HepG2 (cell line): ENCODE measurements around the gene ACE. TPM values are rescaled to one million over a fixed set of nuclear protein-coding genes. Genes with fewer than 3 reads are reported as not detected.

Experiments
- CENPX ChIP-seq: sonication (generic); formaldehyde crosslinking; IDR thresholded peaks from 2 replicates; pipeline ENCODE4 v1.9.0; 2021; ENCODE audit warnings: mild to moderate bottlenecking, missing genetic modification reagents, moderate library complexity
- CREM ChIP-seq, 2 experiments: sonication (generic) in 1 of 2; formaldehyde crosslinking in 1 of 2; IDR thresholded peaks; 2 replicates each; pipeline versions ENCODE4 v1.4.0 to v1.6.1; 2016 to 2020; ENCODE audit warnings: antibody characterized with exemption in 1 of 2, mild to moderate bottlenecking in 1 of 2, missing genetic modification reagents in 1 of 2
- ERF ChIP-seq: IDR thresholded peaks from 2 replicates; pipeline ENCODE4 v1.6.1; 2018; ENCODE audit warnings: missing biosample characterization, missing genetic modification reagents
- GPN1 ChIP-seq: sonication (generic); formaldehyde crosslinking; IDR thresholded peaks from 2 replicates; pipeline ENCODE4 v1.5.1; 2020; ENCODE audit warnings: missing genetic modification reagents, borderline replicate concordance
- HDAC1 ChIP-seq: sonication (generic); formaldehyde crosslinking; IDR thresholded peaks from 2 replicates; pipeline ENCODE4 v1.5.1; 2020; ENCODE audit warnings: mild to moderate bottlenecking, missing genetic modification reagents
- IRX3 ChIP-seq: sonication (generic); formaldehyde crosslinking; IDR thresholded peaks from 2 replicates; pipeline ENCODE4 v1.8.1; 2023; ENCODE audit warnings: mild to moderate bottlenecking, low read depth, missing genetic modification reagents, borderline replicate concordance
- KDM5B ChIP-seq: sonication (generic); formaldehyde crosslinking; IDR thresholded peaks from 2 replicates; pipeline ENCODE4 v1.4.0; 2020; ENCODE audit warnings: missing genetic modification reagents, mild to moderate bottlenecking, borderline replicate concordance
- KLF6 ChIP-seq: IDR thresholded peaks from 2 replicates; pipeline ENCODE4 v1.8.0; 2016; ENCODE audit warnings: missing biosample characterization, missing genetic modification reagents
- MAF1 ChIP-seq: sonication (generic); formaldehyde crosslinking; IDR thresholded peaks from 2 replicates; pipeline ENCODE4 v1.5.0; 2020; ENCODE audit warnings: missing genetic modification reagents, borderline replicate concordance
- MTA3 ChIP-seq: sonication (generic); formaldehyde crosslinking; IDR thresholded peaks from 2 replicates; pipeline ENCODE4 v1.4.0; 2020; ENCODE audit warnings: missing genetic modification reagents
- SMARCC2 ChIP-seq: fragments of 450-650 bp; IDR thresholded peaks from 2 replicates; pipeline ENCODE4 v1.6.1; 2017; ENCODE audit warnings: antibody characterized with exemption, mild to moderate bottlenecking
- SPEN ChIP-seq: sonication (generic); formaldehyde crosslinking; IDR thresholded peaks from 2 replicates; pipeline ENCODE4 v1.5.1; 2020; ENCODE audit warnings: low read depth, mild to moderate bottlenecking, missing genetic modification reagents
- TBP ChIP-seq: sonication (generic); formaldehyde crosslinking; IDR thresholded peaks from 2 replicates; pipeline ENCODE4 v1.5.0; 2020; ENCODE audit warnings: missing genetic modification reagents
- TGIF2 ChIP-seq: IDR thresholded peaks from 2 replicates; pipeline ENCODE4 v1.6.1; 2016; ENCODE audit warnings: control low read depth, missing compliant biosample characterization
- WIZ ChIP-seq: sonication (generic); formaldehyde crosslinking; IDR thresholded peaks from 2 replicates; pipeline ENCODE4 v1.5.1; 2020; ENCODE audit warnings: mild to moderate bottlenecking, missing genetic modification reagents
- ZBTB8A ChIP-seq: sonication (generic); formaldehyde crosslinking; IDR thresholded peaks from 2 replicates; pipeline ENCODE4 v1.4.0; 2020; ENCODE audit warnings: mild to moderate bottlenecking, low read depth, missing genetic modification reagents, borderline replicate concordance
- ZFAT ChIP-seq: sonication (generic); formaldehyde crosslinking; conservative IDR thresholded peaks from 2 replicates; pipeline ENCODE4 v1.8.1; 2023; ENCODE audit warnings: missing genetic modification reagents, inconsistent platforms
- ZMYM3 ChIP-seq: sonication (generic); formaldehyde crosslinking; IDR thresholded peaks from 2 replicates; pipeline ENCODE4 v1.5.1; 2020; ENCODE audit warnings: mild to moderate bottlenecking, missing genetic modification reagents
- ZNF121 ChIP-seq: sonication (generic); formaldehyde crosslinking; IDR thresholded peaks from 2 replicates; pipeline ENCODE4 v1.5.0; 2020; ENCODE audit warnings: mild to moderate bottlenecking, missing genetic modification reagents
- ZNF180 ChIP-seq: sonication (generic); formaldehyde crosslinking; IDR thresholded peaks from 2 replicates; pipeline ENCODE4 v1.4.0; 2020; ENCODE audit warnings: low read depth, missing genetic modification reagents, borderline replicate concordance
- ZNF225 ChIP-seq: sonication (generic); formaldehyde crosslinking; IDR thresholded peaks from 2 replicates; pipeline ENCODE4 v1.4.0; 2020; ENCODE audit warnings: mild to moderate bottlenecking, missing genetic modification reagents
- ZNF562 ChIP-seq: sonication (generic); formaldehyde crosslinking; IDR thresholded peaks from 2 replicates; pipeline ENCODE4 v1.8.0; 2022; ENCODE audit warnings: missing genetic modification reagents, borderline replicate concordance
- ZNF572 ChIP-seq: sonication (generic); formaldehyde crosslinking; IDR thresholded peaks from 2 replicates; pipeline ENCODE4 v1.5.1; 2020; ENCODE audit warnings: mild to moderate bottlenecking, missing genetic modification reagents
- ZNF749 ChIP-seq: sonication (generic); formaldehyde crosslinking; IDR thresholded peaks from 2 replicates; pipeline ENCODE4 v1.8.0; 2022; ENCODE audit warnings: mild to moderate bottlenecking, missing genetic modification reagents, moderate library complexity, borderline replicate concordance
- ZNF816 ChIP-seq: sonication (generic); formaldehyde crosslinking; IDR thresholded peaks from 2 replicates; pipeline ENCODE4 v1.8.0; 2022; ENCODE audit warnings: missing genetic modification reagents, mild to moderate bottlenecking, borderline replicate concordance
- polyA plus RNA-seq, 8 experiments: library from polyadenylated mRNA; depleted of rRNA in 3 of 8; stranded (reverse) in 7 of 8; unstranded in 1 of 8; fragments of >200 nt; fragmentation: Illumina TruSeq in 4 of 8; extraction: Trizol in 4 of 8; gene quantifications; 2 replicates each; pipeline versions ENCODE4 v1.2.1 to v1.2.3, GENCODE V29; 2011 to 2016; ENCODE audit warnings: low read depth in 4 of 8, missing spikeins in 1 of 8, mixed read lengths in 1 of 8; ENCODE audit not compliant: insufficient read depth in 1 of 8
- total RNA-seq, 5 experiments: library from RNA; depleted of rRNA; stranded (reverse); fragments of >200 nt; fragmentation: Illumina TruSeq; extraction: Trizol; gene quantifications; 2 replicates each; pipeline ENCODE4 v1.2.3, GENCODE V29; 2016; ENCODE audit warnings: low read depth in 1 of 5
- TF ChIP-seq, protein P1 (sequence below): sonication (generic); formaldehyde crosslinking; IDR thresholded peaks from 2 replicates; pipeline ENCODE4 v1.8.0; 2022; ENCODE audit warnings: low read depth, missing genetic modification reagents
- TF ChIP-seq, protein P2 (sequence below): sonication (generic); formaldehyde crosslinking; IDR thresholded peaks from 2 replicates; pipeline ENCODE4 v1.4.0; 2020; ENCODE audit warnings: mild to moderate bottlenecking, missing genetic modification reagents
- TF ChIP-seq, protein P3 (sequence below): sonication (generic); formaldehyde crosslinking; IDR thresholded peaks from 2 replicates; pipeline ENCODE4 v1.5.1; 2020; ENCODE audit warnings: mild to moderate bottlenecking, missing genetic modification reagents, moderate library complexity

Gene ACE
- total and polyA plus RNA-seq, 2 of the 13 experiments (the other 11 are each of a cell fraction or from before 2014, with no cell fraction given), result 0.08 to 0.13 TPM

DNA sequence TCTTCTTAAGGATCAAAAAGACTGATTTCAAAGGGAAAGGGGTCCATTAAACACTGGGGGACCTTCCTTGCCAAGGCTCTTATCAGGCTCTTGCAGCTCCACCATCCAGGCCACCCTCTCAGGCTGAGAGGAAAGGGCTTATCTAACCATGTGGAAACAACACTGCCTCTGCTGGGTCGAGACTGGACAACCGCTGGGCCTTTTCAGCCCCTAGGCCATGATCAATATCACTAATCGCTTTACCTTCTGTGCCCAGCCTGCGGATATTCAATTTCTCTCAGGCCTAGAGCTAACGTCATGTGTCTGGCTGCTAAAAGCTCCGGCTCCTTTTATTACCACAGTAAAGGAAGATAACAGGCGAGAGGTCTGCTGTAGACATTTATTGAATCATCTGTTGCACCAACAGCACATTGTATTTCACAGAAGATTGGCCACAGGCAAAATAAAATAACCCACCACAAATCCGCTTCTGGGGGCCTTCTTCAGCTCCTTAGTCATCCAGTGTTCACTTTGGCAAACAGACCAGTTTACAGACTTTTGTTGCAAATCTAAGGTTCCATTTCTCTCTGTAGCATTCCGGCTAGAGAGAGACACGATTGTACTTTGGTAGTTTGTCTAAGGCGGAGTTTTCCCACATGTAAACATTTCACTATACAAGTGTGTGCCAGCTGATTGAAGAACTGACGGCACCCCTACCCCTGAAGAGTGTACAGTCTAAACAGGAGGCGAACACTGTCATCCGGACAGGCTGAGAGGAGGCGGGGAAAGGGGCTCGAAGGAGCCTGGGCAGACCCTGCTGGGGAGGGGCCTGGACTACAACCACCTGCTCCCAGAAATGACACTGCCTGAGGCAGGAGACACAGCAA, 44.7 kb upstream of the ACE start (continued):
- TF ChIP-seq, protein P1, sequence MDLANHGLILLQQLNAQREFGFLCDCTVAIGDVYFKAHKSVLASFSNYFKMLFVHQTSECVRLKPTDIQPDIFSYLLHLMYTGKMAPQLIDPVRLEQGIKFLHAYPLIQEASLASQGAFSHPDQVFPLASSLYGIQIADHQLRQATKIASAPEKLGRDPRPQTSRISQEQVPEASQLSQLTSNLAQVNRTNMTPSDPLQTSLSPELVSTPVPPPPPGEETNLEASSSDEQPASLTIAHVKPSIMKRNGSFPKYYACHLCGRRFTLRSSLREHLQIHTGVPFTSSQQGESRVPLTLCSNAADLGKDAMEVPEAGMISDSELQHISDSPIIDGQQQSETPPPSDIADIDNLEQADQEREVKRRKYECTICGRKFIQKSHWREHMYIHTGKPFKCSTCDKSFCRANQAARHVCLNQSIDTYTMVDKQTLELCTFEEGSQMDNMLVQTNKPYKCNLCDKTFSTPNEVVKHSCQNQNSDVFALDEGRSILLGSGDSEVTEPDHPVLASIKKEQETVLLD (CRISPR knock-in tag), result no peak
- TF ChIP-seq ERF (CRISPR knock-in tag) (peak; percentile 48; the same call in 1 of the 2 replicates), ZNF749 (CRISPR knock-in tag) (no peak), TBP (CRISPR knock-in tag) (no peak), TGIF2 (CRISPR knock-in tag) (peak; percentile 56; the same call in 1 of the 2 replicates), ZNF816 (CRISPR knock-in tag) (no peak), MAF1 (CRISPR knock-in tag) (no peak), ZNF225 (CRISPR knock-in tag) (no peak), CENPX (CRISPR knock-in tag) (no peak), WIZ (CRISPR knock-in tag) (no peak), HDAC1 (CRISPR knock-in tag) (peak; percentile 85), KDM5B (CRISPR knock-in tag) (no peak), ZNF562 (CRISPR knock-in tag) (no peak), SMARCC2 (no peak), SPEN (CRISPR knock-in tag) (no peak; the same call in 1 of the 2 replicates), ZNF121 (CRISPR knock-in tag) (0 out of 2 replicates have a peak, but pooled peaks have one; percentile 39), MTA3 (no peak), ZBTB8A (CRISPR knock-in tag) (no peak), CREM (IDR thresholded peaks at IDR 0.05) (no peak), CREM (CRISPR knock-in tag; IDR thresholded peaks at IDR 0.05) (no peak), ZMYM3 (CRISPR knock-in tag) (peak; percentile 57; the same call in 1 of the 2 replicates), KLF6 (CRISPR knock-in tag) (no peak), ZNF572 (CRISPR knock-in tag) (no peak), ZFAT (CRISPR knock-in tag) (no peak), ZNF180 (CRISPR knock-in tag) (no peak), IRX3 (CRISPR knock-in tag) (peak; percentile 38; the same call in 1 of the 2 replicates), GPN1 (no peak)
- TF ChIP-seq, protein P2, sequence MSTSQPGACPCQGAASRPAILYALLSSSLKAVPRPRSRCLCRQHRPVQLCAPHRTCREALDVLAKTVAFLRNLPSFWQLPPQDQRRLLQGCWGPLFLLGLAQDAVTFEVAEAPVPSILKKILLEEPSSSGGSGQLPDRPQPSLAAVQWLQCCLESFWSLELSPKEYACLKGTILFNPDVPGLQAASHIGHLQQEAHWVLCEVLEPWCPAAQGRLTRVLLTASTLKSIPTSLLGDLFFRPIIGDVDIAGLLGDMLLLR, result no peak
- TF ChIP-seq, protein P3, sequence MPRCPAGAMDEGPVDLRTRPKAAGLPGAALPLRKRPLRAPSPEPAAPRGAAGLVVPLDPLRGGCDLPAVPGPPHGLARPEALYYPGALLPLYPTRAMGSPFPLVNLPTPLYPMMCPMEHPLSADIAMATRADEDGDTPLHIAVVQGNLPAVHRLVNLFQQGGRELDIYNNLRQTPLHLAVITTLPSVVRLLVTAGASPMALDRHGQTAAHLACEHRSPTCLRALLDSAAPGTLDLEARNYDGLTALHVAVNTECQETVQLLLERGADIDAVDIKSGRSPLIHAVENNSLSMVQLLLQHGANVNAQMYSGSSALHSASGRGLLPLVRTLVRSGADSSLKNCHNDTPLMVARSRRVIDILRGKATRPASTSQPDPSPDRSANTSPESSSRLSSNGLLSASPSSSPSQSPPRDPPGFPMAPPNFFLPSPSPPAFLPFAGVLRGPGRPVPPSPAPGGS (CRISPR knock-in tag), result peak; percentile 39; the same call in 1 of the 2 replicates
